HG02884 (cell line): ENCODE data around the gene NR4A3.
A peak's percentile ranks its signal among the peaks of the same experiment; 100 is the strongest.

Experiments
- ATAC-seq: cut with Tn5 transposase; IDR thresholded peaks from one replicate; pipeline ENCODE4 v1.9.1; 2021; ENCODE audit warnings: mild to moderate bottlenecking, moderate library complexity; ENCODE audit not compliant: unreplicated experiment

NR4A3 gene

DNA sequence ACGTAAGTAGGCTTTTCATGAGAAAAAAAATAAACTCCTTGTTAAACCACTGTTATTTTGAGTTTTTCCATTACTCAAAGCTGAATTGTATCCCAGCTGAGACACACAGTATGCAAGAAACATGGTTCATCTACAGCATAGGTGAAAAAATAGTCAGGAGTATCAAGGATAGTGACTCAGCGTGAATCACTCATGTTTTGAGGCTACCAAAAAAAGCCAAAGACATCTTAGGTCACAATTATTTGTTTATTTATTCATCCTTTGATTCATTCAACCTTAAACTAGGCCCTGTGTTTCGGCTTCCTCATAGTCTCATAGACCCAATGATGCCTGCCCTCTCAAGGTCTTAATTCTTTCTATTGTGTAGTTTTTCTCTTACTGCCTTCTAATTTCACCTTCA, 51.8 kb downstream of the NR4A3 start:
- no peak for ATAC-seq

DNA sequence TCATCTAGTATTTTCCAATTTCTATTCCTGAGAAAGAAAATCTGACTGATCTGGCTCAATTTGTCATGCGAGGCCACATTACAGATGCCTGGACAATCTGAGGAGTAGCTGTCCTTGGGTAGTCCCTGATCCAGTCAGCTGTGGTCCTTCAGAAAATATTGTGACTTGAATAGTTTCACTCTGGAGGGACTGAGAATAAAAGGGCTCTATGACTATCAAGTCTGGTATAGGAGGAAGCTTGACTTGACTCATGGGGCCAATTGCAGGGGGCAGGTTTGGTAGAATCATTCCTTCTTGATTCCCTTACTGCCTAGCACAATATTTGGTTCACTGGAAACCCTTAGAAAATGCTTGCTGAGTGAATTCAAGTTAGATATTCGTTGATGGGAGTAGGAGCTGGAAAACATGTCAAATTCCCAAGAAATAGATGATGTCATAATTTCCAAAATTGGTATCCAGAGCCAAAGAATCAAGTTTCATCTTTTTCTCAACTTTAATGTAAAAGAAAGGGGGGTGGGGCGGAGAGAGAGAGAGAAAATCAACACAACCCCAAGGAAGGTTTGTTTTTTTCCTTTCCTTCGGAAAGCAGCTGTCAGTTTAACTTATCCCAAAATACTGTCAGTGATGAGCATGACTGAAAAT, 52.4 kb downstream of the NR4A3 start:
- no peak for ATAC-seq

GRCh38 chr9:99876190-99876589, 54.5 kb downstream of the NR4A3 start:
- ATAC-seq: no peak

DNA sequence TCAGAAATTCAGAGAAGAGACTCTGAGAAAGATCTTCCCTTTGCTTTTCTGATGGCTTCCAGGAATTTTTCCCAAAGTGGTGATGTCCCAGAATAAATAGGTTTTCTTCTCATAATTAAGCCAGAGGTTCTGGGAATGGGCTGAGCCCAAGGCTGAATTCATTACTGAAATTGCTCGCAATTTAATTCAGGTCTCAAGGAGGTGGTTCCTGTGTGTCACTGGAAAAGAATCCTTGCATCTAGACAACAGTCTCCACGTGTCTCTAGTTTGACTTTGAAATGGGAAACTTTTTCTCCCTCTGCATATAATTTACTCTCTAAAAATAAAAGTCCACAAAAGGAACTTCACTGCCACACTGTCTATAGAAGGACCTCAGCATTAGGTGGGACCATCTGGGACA, 57.0 kb downstream of the NR4A3 start:
- no peak for ATAC-seq

- no peak for ATAC-seq
Observed at GRCh38 chr9:99881769-99882168, 60.1 kb downstream of the NR4A3 start.

DNA sequence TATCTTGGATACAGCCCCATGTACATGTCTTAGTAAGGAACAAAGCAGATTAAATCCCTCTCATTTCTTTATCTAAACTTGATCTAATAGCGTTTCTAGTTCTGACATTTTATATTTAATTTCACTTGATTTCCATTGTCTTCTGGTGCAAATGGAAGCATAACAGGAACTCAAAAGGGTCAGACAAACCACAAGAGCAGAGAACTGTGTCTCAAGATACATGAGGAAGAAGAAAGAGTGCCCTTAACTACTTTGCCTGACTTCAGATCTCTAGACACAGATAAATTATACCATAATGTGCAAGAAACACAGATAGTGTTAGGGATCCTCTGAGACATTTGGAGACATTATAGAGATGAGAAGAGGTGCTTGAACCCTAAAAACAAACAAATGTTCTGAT, 64.1 kb downstream of the NR4A3 start:
- ATAC-seq: no peak

DNA sequence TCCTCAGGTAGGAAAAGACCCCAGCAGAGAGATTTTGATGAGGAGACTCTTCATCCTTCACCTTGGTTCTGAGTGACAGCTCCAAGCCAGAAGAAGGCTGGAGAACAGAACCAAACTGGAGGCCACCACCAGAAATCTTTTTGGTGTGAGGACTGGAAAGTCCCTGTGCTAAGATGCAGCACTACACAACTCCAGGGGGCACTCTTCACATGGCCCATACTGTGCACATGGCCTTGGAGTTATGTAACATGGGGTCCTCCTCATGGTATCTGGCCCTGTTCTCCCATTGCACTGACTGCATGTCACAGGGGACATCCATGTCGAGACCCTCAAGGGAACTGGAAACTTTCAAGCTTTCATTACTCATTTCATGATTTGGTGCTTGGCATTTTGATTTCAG, 67.4 kb downstream of the NR4A3 start:
- no peak for ATAC-seq

DNA sequence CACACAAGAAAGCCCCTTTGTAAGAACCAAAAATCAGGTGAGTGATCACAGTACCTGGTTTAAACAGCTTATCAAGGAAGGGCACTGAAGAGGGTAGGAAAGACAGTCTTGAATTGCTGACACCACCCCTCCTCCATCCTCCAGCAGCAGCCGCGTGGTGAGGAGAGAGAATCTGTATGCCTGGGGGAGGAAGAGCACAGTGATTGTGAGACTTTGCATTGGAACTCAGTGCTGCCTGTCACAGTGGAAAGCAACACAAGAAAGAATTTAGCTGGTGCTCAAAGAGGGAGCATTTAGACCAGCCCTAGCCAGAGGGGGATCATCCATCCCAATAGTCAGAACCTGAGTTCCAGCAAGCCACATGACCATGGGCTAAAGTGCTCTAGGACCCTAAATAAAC, 73.1 kb downstream of the NR4A3 start:
- ATAC-seq: no peak

DNA sequence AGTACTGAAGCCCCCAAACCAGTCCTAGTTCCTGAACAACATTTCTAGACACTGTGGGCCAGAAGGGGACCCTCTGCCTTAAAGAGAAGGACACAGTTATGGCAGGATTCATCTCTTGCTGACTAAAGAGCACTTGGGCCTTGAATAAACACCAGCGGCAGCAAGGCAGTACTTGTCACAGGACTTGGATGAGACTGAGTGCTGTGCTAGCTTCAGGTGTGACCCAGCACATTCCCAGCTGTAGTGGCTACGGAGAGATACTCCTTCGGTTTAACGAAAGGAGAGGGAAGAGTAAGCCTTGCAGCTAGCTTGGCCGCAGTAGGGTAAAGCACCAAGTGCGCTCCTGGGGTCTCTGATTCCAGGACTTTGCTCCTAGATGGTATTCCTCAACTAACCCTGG, 73.8 kb downstream of the NR4A3 start:
- ATAC-seq: no peak

DNA sequence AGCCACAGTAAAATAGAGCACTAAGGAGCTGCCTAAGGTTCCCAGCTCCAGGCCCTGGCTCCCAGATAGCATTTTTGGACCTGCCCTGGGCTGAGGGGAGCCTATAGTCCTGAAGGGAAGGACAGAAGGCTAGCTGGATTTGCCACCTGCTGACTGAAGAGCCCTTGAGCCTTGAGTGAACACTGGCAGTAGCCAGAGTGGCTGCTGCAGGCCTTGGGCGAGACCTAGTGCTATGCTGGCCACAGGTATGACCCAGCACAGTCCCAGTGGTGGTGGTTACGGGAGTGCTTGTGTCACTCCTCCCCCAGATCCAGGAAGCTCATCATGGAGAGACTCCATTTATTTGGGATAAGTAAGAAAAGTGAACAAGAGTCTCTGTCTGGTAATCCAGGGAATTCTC, 74.4 kb downstream of the NR4A3 start:
- ATAC-seq: no peak

GRCh38 chr9:99903393-99903792, 81.7 kb downstream of the NR4A3 start:
- no peak for ATAC-seq

DNA sequence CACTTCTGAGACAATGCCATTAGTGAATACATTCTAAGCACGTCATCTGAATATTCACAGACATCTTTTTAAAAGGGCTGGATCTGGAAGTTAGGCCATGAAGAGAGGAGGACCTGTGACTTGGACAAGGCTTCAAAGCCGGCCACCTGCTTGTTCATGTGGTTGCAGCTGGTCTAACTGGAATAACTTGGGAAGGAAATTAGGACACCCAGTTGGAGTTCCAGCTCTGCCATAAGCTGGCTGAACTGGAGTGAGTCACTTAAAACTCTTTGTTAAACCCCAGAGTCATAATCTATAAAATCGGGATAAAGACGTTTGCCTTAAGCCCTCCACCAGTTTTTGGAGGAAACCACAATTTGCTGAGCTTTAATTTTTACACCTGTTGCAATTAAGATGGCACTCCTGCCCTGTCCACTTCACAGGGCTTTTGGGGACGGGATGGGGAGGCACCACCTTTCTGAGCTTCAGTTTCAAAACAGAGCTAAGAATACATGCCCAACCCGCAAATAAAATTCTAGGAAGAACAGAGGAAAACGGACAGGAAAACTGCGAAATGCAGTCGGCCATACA, 84.2 kb downstream of the NR4A3 start:
- ATAC-seq: no peak

DNA sequence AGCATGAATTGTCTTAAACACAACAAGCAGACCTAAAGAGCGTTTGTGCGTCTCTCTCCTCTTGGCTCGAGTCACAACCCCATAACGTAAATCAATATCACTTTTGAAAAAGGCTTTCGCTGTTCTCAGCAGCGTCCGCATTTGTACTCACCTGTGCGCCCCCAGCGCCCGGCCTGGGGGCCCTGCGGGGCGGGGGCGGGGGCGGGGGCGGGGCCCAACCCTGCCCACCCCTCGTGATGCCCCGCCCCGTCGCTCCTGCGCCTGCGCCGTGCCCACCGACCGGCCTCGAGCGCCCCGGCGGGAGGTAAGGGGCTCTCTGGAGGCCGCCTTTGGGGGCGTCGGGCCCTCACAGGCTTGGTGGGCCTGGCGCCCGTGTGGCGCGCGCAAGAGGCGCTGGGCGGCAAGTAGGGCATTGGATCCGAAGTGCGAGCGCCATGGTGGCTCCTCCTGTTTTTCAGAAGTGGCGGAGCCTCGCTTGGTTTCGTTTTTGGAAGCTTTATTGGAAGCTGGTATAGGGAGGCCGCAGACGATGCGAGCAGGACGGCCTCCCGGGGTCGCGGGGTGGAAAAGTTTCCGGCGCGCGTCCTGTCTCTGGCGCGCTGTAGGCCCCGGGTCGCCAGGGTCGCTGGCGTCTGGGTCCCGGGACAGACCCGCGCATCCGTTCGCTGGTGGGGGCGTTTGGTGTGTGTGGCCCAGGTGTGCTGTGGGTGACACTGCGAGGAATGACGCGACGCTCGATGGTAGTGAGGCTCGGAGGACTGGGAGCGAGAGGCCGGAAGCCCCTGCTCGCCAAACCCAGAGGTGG, 84.9 kb downstream of the NR4A3 start, which contains the start of gene STX17:
TSS of gene STX17 (plus strand) at position 252 of the 805 bp plus-strand sequence. CDS start 8,586 bp downstream, outside the sequence.
- peak; percentile 82 for ATAC-seq

GRCh38 chr9:99907208-99907532, 85.5 kb downstream of the NR4A3 start:
- no peak for ATAC-seq

DNA sequence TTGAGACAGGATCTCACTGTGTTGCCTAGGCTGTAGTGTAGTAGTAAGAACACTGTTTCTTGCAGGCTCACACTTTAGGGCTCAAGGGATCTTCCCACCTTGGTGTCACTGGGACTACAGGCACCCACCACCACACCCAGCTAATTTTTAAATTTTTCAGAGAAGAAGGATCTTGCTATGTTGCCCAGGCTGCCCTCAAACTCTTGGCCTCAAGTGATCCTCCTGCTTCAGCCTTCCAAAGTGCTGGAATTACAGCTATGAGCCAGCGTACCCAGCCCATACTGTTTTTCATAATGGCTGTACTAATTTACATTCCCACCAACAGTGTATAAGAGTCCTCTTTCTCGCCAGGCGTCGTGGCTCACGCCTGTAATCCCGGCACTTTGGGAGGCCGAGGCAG, 89.9 kb downstream of the NR4A3 start:
- ATAC-seq: no peak
